ENCODE results near the gene FILIP1.
"Not testable (repeated sequence)": the region's sequence is repeated elsewhere in the genome, so short reads cannot be mapped to it uniquely, and the experiment has no call there.

Gene FILIP1

GRCh38 chr6:75419980-75420379, 73.6 kb downstream of the FILIP1 start:
- no peak for DNase-seq (ENCODE audit: low read depth)

- no peak for DNase-seq (ENCODE audit: low read depth)
Observed at GRCh38 chr6:75419416-75419815, 74.2 kb downstream of the FILIP1 start.

GRCh38 chr6:75418233-75418632, 75.4 kb downstream of the FILIP1 start:
- no peak for DNase-seq (ENCODE audit: low read depth)

GRCh38 chr6:75416443-75416842, 77.2 kb downstream of the FILIP1 start:
- DNase-seq (ENCODE audit: low read depth) = no peak

- DNase-seq (ENCODE audit: low read depth) = no peak
Observed at GRCh38 chr6:75415804-75416203, 77.8 kb downstream of the FILIP1 start.

GRCh38 chr6:75414445-75415021, 79.1 kb downstream of the FILIP1 start:
- no peak for DNase-seq (ENCODE audit: low read depth)

- DNase-seq (ENCODE audit: low read depth) = no peak
Observed at GRCh38 chr6:75412969-75413662, 80.5 kb downstream of the FILIP1 start.

- not testable (repeated sequence) for DNase-seq (ENCODE audit: low read depth)
Observed at GRCh38 chr6:75410564-75410963, 83.0 kb downstream of the FILIP1 start.

GRCh38 chr6:75409928-75410327, 83.7 kb downstream of the FILIP1 start:
- DNase-seq (ENCODE audit: low read depth) = no peak

GRCh38 chr6:75409286-75409685, 84.3 kb downstream of the FILIP1 start:
- no peak for DNase-seq (ENCODE audit: low read depth)

GRCh38 chr6:75403563-75404080, 90.0 kb downstream of the FILIP1 start:
- no peak for DNase-seq (ENCODE audit: low read depth)

- no peak for DNase-seq (ENCODE audit: low read depth)
Observed at GRCh38 chr6:75402296-75402695, 91.3 kb downstream of the FILIP1 start.

- DNase-seq (ENCODE audit: low read depth) = no peak
Observed at GRCh38 chr6:75397656-75398465, 95.7 kb downstream of the FILIP1 start.

- DNase-seq (ENCODE audit: low read depth) = no peak
Observed at GRCh38 chr6:75397171-75397570, 96.4 kb downstream of the FILIP1 start.

GRCh38 chr6:75396005-75396800, 97.4 kb downstream of the FILIP1 start:
- DNase-seq (ENCODE audit: low read depth) = no peak

GRCh38 chr6:75393806-75394205, 99.8 kb downstream of the FILIP1 start:
- no peak for DNase-seq (ENCODE audit: low read depth)

GRCh38 chr6:75391276-75391675, 102.3 kb downstream of the FILIP1 start:
- DNase-seq (ENCODE audit: low read depth) = no peak

- no peak for DNase-seq (ENCODE audit: low read depth)
Observed at GRCh38 chr6:75386050-75386770, 107.4 kb downstream of the FILIP1 start.

- DNase-seq (ENCODE audit: low read depth) = no peak
Observed at GRCh38 chr6:75384116-75384515, 109.5 kb downstream of the FILIP1 start.

- DNase-seq (ENCODE audit: low read depth) = no peak
Observed at GRCh38 chr6:75382634-75382900, 111.0 kb downstream of the FILIP1 start.

- no peak for DNase-seq (ENCODE audit: low read depth)
Observed at GRCh38 chr6:75381877-75382633, 111.5 kb downstream of the FILIP1 start.

Measured in stimulated activated CD8-positive, alpha-beta memory T cell treated with anti-CD3 and anti-CD28 coated beads, Interleukin-7, amount 100 ng/mL, for 24 hours (primary cell).